Dedifferentiated amniotic fluid mesenchymal stem cell (primary cell): ENCODE data around the gene GPSM1.

Experiments
- DNase-seq: peaks from one replicate; pipeline ENCODE4 v3.0.0-alpha.2; 2016; ENCODE audit errors: extremely low spot score

The GPSM1 gene

DNA sequence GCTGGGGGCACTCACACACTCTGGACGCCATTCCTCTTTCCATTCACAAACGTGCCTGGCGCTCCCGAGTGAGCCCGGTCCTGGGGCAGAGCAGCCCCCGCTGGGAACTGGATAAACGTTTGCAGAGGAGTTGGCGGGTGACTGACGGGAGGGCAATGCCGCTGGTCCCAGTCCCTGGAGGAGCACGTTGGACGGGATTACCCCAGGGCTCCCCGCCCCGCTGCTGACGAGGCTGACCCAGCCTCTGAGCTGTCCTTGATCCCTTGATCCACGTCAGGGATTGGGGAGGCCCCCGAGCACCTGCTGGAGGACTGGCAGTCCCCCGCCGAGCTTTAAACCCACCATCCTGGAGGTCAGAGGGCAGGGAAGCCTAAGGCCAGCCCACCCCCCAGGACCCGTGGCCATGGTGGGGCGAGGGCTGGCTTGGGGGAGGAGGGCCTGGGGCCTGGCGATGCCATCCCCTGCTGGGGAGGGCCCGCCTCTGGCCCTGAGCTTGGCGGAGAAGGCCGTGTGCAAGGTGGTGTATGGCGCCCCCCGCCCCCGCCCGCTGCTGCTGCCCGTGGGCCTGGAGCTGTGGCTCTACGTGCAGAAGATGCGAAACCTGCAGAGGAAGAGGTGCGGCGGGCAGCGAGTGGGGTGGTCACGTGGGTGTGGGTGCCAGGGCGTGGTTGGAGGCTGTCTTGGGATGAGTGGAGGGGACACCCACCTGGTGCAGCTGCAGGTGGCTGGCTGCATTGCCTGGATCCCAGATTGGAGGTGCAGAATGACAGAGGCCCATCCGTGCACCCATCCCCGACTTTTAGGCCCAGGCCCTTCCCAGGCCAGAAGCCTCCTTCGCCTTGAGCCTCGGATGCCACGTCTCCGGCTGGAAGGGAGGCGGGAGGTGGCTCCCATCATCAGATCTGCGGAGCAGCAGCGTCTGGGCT, 4.5 kb downstream of the GPSM1 start:
- no peak for DNase-seq

DNA sequence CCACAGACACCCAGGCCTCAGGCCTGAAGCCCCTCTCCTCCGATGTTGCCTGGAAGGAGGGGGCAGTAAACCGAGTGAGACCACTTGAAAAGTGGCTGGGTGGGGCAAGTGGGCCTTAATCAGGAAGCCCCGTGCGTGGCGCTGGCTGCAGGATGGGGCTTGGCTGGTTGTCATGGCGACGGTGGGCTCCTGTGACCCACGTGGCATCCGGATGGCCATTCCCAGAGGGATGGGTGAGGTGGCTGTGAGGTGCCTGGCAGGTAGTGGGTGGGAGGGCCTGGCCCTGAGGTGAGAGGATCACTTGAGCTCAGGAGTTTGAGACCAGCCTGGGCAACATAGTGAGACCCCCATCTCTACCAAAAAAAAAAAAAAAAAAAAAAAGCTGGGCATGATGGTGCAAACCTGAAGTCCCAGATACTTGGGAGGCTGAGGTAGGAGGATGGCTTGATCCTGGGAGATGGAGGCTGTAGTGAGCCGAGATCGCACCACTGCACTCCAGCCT, 5.2 kb downstream of the GPSM1 start:
- no peak for DNase-seq

DNA sequence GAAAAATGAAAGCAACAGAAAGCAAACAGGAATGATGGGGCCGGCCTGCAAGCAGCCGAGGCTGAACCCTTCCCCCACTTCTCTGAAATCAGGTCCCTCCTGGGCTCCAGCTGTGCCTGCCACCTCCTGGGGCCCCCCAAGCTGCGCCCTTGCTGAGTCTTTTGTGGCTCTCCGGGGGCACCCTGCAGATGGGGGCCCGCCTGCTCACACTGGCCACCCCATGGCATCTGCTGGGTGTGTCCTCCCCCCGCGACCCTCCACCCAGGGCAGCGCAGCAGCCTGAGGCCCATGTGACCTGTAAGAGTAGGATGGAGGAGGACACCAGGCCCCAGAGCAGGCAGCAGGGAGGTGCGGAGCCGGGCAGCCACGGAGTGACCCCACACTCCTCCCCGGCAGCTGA, 5.7 kb downstream of the GPSM1 start:
- DNase-seq, result no peak

DNA sequence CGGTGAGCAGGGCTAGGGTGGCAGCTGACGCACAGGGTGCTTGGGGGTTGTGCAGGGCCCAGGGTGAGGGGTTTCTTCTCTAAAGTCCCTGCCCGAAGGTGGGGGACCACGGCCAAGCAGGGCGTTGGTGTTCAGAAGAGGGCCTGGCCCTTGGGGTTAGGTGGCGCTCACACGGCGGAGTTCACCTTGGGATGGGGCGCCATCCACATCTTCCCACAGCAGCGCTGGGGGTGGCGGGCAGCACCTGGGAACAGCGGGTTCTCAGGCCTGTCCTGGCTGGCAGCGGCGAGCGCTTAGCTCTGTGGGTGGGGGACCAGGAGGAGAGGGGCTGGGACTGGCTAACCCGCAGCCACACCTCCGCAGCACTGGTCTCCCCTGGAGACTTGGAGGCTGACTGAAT, 6.1 kb downstream of the GPSM1 start:
- DNase-seq, result no peak

DNA sequence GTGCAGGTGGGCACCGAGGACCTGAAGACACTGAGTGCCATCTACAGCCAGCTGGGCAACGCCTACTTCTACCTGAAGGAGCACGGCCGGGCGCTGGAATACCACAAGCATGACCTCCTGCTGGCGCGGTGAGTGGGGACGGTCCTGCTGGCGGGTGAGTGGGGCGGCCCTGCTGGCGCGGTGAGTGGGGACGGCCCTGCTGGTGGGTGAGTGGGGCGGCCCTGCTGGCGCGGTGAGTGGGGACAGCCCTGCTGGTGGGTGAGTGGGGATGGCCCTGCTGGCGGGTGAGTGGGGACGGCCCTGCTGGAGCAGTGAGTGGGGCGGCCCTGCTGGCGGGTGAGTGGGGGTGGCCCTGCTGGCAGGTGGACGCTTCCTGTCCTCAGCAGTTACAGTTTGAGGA, 7.2 kb downstream of the GPSM1 start:
- no peak for DNase-seq

DNA sequence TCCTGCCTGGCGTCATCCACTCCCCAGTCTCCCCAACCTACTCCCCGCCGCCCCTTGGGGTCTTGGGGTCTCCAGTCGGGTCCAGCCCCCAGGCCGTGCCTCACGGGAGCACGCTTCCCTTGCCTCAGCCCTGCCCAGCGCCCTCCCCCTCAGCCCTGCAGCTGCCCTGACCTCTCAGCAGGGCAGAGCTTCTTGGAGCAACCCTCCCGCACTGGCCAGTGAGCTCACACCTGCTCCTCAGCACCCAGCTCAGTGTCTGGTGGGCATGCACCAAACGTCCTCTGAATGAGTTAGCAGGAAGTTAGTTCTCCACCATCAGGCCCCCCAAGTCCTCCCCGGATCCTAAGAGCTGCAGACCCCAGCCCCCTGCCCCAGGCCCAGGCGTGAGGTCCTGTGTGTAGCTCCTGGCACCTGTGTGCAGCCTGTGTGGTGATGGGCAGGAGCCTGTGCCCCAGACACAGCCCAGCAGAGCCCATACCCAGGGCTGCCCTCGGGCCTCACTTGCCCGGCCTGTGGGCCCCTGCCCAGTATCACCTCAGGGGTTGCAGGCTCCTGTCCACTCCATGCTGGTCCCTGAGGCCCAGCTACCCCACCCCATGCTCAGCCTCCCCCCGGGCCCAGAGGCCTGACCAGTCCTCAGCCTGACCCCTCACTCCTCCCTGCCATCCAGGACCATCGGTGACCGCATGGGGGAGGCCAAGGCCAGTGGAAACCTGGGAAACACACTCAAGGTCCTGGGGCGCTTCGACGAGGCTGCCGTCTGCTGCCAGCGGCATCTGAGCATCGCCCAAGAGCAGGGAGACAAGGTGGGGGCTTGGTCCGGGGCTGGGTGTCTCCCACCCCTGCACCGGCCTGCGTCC, 8.2 kb downstream of the GPSM1 start:
- no peak for DNase-seq

DNA sequence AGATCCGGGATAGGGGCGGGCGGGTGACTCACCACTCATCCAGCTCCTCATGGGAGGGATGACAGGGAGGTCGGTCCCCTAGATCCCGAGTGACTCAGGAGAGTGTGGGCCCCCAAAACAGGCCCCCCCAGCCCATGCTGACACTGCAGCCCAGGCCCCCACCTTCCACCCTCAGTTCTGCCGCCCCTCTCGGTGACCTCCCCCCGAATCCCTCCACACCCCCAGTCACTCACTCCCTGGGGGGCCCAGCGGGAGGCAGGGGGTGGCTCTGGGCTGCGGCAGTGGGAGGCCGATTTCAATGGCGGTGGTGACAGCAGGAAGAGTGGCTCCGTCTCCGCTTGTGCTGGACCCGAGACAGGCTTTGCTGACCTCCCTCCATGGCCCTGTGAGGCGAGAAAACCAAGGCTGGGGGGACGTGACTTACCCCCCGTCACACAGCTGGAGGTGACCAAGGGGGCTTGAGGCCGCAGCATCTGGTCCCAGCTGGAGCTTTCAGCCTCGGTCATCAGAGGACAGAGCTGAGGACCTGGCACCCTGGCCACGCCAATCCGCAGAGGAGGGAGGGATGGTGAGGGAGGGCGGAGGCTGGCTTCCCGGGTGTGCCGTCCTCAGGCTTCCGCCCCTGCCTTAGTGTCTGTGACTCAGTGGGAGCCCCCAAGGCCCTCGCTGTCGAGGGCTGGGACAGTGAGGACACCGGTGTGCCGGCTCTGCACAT, 9.0 kb downstream of the GPSM1 start:
- no peak for DNase-seq

DNA sequence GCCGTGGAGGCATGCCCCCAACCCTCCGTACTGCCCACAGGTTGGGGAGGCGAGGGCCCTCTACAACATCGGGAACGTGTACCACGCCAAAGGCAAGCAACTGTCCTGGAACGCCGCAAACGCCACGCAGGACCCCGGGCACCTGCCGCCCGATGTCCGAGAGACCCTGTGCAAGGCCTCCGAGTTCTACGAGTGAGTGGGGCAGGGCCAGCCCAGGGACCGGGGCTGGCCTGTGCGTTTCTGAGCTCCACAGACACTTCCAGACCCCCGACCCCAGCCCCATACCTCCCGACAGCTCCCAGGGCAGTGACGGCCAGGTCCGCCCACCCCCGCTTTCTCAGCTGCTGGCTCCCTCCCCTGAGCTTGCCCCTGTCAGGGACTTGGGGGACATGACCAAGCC, 9.5 kb downstream of the GPSM1 start:
- DNase-seq, result no peak

DNA sequence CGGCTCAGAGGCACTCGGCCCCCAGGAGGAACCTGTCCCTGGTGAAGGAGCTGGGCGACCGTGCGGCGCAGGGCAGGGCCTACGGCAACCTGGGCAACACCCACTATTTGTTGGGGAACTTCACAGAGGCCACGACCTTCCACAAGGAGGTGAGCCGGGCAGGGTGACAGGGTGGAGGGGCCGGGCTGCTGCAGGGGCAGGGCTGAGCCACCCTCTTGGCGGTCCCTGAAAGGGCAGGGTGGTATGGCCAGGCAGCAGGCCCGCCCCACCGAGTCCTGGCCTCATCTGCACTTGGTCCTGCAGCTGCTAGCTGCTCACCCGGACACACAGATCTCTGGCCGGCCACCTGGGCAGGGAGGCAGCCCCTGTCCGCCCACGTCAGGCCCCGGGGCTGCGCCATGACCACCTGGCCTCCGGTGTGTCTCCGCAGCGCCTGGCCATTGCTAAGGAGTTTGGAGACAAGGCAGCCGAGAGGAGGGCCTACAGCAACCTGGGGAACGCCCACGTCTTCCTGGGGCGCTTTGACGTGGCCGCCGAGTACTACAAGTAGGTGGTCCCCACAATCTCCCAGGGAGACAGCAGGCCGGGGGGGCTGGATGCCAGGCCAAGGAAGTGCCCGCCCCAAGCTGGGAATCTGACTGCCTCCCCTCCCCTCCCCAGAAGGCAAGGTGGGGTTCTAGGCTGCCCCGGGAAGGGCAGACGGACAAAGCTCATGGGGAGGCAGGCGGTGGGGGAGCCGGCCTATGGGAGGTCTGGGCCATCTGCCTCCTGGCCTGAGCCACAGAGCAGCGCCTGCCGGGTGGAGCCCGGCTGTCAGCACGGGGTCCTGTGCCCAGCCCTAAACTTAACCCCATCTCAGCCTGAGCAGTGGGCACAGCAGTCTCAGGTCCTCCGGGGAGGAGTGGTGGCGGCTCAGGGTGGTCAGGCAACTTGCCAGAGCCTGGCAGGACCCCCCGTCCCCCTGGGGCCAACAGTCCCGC, 10.4 kb downstream of the GPSM1 start:
- no peak for DNase-seq

DNA sequence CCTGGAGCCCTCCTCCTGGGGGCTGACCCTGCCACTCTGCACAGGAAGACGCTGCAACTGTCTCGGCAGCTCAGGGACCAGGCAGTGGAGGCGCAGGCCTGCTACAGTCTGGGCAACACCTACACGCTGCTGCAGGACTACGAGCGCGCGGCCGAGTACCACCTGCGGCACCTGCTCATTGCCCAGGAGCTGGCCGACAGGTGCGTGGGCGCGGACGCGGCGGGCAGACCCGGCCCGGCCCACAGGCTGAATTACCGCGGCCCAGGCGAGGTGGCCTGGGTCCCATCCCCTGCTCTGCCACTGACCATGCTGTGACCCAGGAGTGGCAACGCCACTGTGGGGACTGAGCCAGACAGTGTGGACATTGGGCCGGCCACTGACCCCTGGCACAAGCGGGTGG, 11.2 kb downstream of the GPSM1 start:
- DNase-seq, result no peak

DNA sequence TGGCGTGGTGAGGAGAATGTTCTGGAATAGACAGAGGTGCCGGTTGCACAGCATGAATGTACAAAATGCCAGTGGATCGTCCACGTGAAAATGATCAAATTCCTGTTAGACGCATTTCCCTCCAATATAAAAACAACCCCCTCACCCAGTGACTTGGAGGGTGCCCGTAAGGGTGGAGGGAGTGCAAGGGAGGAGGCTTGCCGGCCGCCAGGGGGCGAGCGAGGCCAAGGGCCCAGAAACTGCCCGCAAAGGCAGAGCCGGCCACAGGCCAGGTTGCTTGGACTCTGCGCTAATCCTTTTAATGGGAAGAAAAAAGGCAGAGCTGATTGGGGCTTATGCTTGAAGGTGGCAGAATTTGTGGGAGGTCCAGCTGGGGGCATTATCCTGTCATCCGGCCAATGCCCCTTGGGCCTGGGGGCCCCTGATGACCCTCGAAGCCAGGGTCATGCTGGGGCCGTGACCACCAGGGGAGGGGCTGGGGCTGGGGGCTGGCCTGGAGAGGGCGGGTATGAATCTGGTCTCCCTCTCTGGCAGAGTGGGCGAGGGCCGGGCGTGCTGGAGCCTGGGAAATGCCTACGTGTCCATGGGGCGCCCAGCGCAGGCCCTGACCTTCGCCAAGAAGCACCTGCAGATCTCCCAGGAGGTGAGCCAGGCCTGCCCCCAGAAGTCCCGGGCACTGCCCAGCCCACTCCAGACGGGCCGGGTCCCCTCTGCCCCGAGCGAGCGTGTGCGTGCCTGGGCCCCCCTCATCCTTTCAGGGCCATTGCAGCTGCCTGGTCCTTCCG, 12.0 kb downstream of the GPSM1 start:
- no peak for DNase-seq

DNA sequence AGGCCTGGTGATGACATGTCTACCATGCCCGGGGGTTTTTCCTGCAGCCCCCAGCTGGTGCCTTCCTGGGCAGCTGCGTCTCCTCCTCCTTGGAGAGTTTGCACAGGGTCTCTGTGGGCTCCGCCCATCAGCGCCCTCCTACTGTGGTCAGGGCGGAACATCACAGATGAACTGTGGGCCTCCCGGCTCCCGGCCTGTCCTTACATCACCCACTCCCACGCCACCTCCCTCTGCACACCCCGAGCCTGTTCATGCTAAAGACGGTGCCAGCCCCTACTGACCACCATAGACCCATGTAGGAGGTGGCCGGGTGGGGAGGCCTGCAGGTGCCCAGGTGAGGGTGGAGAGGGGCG, 12.6 kb downstream of the GPSM1 start:
- DNase-seq, result no peak

DNA sequence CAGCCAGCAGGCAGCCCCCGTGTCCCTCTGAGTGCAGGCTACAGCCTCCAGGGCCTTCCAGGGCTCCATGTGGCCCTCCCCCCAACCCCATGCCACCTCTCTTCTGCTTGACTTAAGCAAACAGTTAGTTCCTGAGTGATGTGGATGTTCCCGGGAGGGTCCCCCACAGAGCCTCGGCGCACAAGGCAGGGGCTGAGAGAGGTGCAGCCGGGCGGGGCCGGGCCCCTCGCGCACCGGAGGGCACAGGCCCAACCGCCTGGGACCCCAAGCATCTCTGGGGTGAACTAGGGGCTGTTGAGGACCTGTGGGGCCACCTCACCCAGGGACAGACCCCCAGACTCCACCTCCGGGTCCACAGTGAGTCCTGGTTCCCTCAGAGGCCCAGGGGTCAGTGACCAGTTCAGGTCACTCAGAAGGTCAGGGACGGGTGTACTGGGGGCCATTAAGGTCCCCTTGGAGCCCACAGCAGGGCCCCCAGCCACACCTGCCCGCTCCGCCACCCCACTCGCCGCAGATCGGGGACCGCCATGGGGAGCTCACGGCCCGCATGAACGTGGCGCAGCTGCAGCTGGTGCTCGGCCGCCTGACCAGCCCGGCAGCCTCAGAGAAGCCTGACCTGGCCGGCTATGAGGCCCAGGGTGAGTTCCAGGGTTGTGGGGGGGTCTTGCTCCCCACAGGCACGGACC, 13.2 kb downstream of the GPSM1 start:
- no peak for DNase-seq

DNA sequence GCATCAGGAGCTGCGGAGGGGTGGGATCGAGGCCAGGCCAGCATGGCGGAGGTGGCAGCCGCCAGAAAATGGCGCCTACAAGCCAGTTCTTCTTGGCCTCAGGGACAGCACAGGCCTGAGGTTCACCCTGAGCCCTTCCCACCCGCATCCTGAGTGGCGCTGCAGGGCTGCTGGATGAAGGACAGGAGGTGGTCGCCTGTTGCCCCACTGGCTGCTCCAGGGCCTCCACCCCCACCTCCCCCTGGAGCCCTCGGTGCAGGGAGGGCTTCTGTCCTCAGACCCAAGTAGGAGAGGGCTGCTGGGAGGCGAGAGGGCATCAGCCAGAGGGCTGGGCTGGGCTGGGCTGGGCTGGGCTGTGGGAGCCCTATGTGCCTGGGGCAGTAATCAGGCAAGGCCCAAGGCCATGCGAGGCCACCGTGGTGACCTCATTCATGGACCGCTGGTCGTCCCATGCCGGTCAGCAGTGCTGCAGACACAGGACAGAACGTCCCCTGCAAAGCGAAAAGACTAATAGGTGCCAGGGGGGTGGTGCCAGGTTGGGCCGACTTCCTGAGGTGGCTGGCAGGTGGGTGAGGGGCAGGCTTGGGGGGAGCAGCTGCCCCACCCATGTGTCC, 13.8 kb downstream of the GPSM1 start:
- DNase-seq, result no peak

DNA sequence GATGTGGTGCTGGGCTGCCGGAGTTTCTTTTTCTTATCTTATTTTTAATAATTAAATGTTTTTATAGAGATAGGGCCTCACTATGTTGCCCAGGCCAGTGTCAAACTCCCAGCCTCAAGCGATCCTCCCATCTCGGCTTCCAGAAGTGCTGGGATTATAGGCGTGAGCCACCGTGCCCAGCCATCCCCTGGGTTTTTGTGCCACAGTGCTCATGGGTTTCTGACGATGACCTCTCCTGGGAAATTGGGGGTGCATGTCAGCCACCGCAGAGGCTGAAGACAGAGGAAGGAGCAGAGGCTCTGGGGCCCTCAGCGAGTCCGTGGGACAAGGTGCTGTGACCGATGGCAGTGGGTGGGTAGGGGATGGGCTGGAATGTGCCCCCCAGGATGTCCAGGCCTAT, 14.4 kb downstream of the GPSM1 start:
- DNase-seq, result no peak

DNA sequence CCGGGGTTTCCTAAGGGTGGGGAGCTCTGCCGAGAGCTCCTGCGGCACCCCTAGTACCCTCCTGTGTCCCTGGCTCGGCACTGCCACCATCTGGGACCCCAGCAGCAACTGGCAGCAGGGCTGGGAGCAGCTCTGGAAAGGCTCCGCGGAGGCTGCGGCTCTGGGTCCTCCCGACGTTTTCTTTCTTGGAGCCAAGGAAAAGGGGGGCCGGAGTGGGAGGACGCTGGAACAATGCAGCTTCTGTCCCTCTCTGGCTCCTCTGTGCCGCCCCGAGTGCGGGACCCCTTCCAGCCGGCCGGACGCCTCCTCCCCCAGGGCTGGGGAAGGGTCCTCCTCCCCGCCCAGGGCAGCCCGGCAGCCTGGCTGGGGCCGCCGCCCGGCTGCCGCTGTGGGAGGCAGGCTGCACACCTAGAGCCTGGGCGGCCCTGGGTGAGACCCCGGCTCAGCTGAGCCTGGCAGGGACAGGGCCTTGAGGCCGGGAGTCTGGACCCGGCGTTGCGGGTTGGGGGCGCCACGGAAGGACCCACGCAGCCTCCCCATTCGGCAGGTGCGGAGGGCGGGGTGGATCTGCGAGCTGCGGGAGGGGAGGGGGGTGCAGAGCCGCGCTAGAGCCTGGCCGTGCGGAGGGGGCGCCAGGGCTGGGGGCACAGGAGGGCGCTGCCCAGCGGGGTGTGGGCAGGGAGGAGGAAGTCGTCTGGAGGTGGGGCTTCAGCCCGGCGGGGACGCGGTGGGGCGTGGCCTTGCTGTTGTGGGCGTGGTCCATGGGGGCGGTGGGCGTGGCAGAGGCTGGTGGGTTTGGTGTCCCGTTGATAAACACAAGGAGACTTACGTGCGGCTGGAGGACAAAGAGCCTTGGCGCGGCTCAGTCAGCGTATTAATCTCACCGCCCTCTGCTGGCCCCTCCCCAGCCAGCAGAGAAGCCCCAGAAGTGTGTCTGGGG, 15.1 kb downstream of the GPSM1 start:
- no peak for DNase-seq

DNA sequence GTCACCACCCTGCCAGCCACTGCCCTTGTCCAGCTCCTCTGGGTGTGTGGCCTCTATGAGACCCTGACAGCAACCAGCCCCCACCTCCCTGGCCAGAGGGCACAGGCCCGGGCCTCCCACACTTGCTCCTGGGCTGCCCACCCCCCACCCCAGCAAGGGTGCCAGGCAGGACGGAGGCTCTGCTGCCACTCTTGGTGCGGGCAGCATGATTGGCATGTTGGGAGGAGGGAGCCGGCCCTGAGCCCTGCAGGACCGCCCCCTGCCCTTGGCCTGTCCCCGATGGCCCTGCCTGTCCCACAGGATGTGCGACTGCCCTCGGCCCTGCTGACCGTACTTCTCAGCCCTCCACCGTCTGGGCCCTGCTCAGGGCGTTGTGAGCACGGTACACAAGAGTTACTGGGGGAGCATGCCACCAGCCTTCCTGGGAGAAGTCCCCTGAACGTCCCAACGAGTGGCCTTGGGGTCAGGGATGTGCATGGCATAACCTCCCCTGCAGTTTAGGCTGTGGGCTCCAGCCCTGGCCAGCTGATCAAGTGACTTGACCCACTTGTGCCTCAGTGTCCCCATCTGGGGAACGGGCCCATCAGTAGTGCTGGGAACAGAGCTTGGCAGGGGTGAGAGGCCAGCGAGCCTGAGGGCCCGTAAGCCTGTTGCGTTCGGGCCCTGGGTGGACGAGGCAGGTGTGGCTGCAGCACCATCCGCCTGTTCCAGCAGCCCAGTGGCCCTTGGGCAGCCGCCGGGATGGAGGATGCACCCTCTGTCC, 16.0 kb downstream of the GPSM1 start:
- no peak for DNase-seq
